K562 (cell line): ENCODE results near the gene SHROOM3. TPM values are rescaled to one million over a fixed set of nuclear protein-coding genes. Genes with fewer than 3 reads are reported as not detected.

Experiments
- ATAC-seq: fragments of 200-7000 bp; cut with Tn5 transposase; 3 replicates; pipeline ENCODE4 v1.9.1; 2020; ENCODE audit warnings: moderate library complexity
- BruUV-seq: library from RNA; stranded (reverse); fragments of 400-500 nt; replicated peaks from 2 replicates; lab custom pipeline; 2021; lab: Mats Ljungman, UMichigan
- CTCF ChIA-PET: fragments of 300-600 bp; formaldehyde crosslinking; extraction: SDS; loops from one replicate; lab custom pipeline; 2021; ENCODE audit warnings: low intra/inter-chr PET ratio; lab: Yijun Ruan, JAX
- POLR2A ChIA-PET: fragments of 300-600, 350-650 bp; sonication (Branson Sonifier 250); formaldehyde crosslinking; extraction: SDS; loops from one replicate; lab custom pipeline; 2021; ENCODE audit warnings: antibody characterized with exemption, inconsistent platforms; lab: Yijun Ruan, JAX
- DNase-seq, 4 experiments: peaks; one replicate each; pipeline versions ENCODE4 v3.0.0 to v3.0.0-alpha.2; 2011 to 2018; ENCODE audit warnings: low spot score in 3 of 4, mixed read lengths in 3 of 4; ENCODE audit errors: extremely low read depth in 1 of 4
- FAIRE-seq: peaks from 2 replicates; lab custom pipeline; 2011; peaks lifted over from hg19 to GRCh38; lab: Jason Lieb, UNC
- H2AFZ ChIP-seq: 2 replicates; pipeline ENCODE4 v1.6.0; 2011; ENCODE audit warnings: low read depth, low read length, control low read depth, inconsistent platforms
- H3K27ac ChIP-seq: fragments of 200-600 bp; 3 replicates; pipeline ENCODE4 v1.8.0; 2011; ENCODE audit warnings: low read depth, mild to moderate bottlenecking, control low read depth, inconsistent platforms, low read length, moderate library complexity, mixed read lengths; ENCODE audit errors: extremely low read depth
- H3K27me3 ChIP-seq, 2 experiments: fragments of 300-600 bp in 1 of 2; 2 replicates in 1 of 2; 3 replicates in 1 of 2; pipeline versions ENCODE4 v1.6.0 to v1.8.0; 2011; ENCODE audit warnings: inconsistent platforms in 2 of 2, low read length in 2 of 2, mild to moderate bottlenecking in 1 of 2, mixed read lengths in 1 of 2, moderate library complexity in 1 of 2; ENCODE audit not compliant: control insufficient read depth in 2 of 2, insufficient read depth in 2 of 2
- H3K36me3 ChIP-seq: fragments of 300-600 bp; 3 replicates; pipeline ENCODE4 v1.8.0; 2011; ENCODE audit warnings: mild to moderate bottlenecking, low read length, inconsistent platforms; ENCODE audit not compliant: control insufficient read depth, insufficient read depth
- H3K4me1 ChIP-seq, 2 experiments: fragments of 200-600 bp in 1 of 2; replicated peaks in 1 of 2; 2 replicates in 1 of 2; 3 replicates in 1 of 2; pipeline versions ENCODE4 v1.5.1 to v1.8.0; 2011; ENCODE audit warnings: inconsistent platforms in 2 of 2, low read length in 2 of 2, mild to moderate bottlenecking in 1 of 2, mixed read lengths in 1 of 2, moderate library complexity in 1 of 2; ENCODE audit not compliant: control insufficient read depth in 2 of 2, insufficient read depth in 2 of 2
- H3K4me2 ChIP-seq: 2 replicates; pipeline ENCODE4 v1.6.1; 2011; ENCODE audit warnings: low read length, control low read depth, inconsistent platforms, mixed read lengths; ENCODE audit not compliant: insufficient read depth
- H3K4me3 ChIP-seq: fragments of 200-600 bp; sonication (generic), shearing (Covaris generic); 2 replicates; pipeline ENCODE4 v1.5.1; 2016; ENCODE audit warnings: control low read depth, inconsistent platforms
- H3K79me2 ChIP-seq: fragments of 200-600 bp; 3 replicates; pipeline ENCODE4 v1.8.0; 2011; ENCODE audit warnings: low read length, inconsistent platforms; ENCODE audit not compliant: control insufficient read depth, insufficient read depth
- H3K9ac ChIP-seq, 2 experiments: 2 replicates each; pipeline versions ENCODE4 v1.6.0 to v1.6.1; 2011; ENCODE audit warnings: low read depth in 2 of 2, low read length in 2 of 2, control low read depth in 1 of 2, inconsistent platforms in 1 of 2, mild to moderate bottlenecking in 1 of 2, mixed read lengths in 1 of 2; ENCODE audit not compliant: insufficient read depth in 1 of 2
- H3K9me1 ChIP-seq: one replicate; pipeline ENCODE4 v1.6.0; 2011; ENCODE audit warnings: inconsistent platforms, mild to moderate bottlenecking, low read length, moderate library complexity; ENCODE audit not compliant: control insufficient read depth, insufficient read depth
- H3K9me3 ChIP-seq: replicated peaks from 2 replicates; pipeline ENCODE4 v1.5.1; 2011; ENCODE audit warnings: low read depth, low read length, inconsistent platforms; ENCODE audit not compliant: control insufficient read depth, insufficient read depth
- H4K20me1 ChIP-seq: replicated peaks from 2 replicates; pipeline ENCODE4 v1.6.1; 2011; ENCODE audit warnings: low read length, inconsistent platforms, mixed read lengths; ENCODE audit not compliant: control insufficient read depth, insufficient read depth
- BHLHE40 ChIP-seq: IDR thresholded peaks from 2 replicates; pipeline ENCODE4 v1.6.1; 2011; ENCODE audit warnings: low read length, improper control_type of control experiment
- HMG20A ChIP-seq: fragments of 450-650 bp; formaldehyde crosslinking; conservative IDR thresholded peaks from 2 replicates; pipeline ENCODE4 v1.4.0; 2020; ENCODE audit warnings: mild to moderate bottlenecking, mixed read lengths
- JUN ChIP-seq, 2 experiments: sonication (generic) in 1 of 2; formaldehyde crosslinking in 1 of 2; IDR thresholded peaks; 2 replicates each; pipeline versions ENCODE4 v1.6.1 to v1.8.0; 2012 to 2022; ENCODE audit warnings: borderline replicate concordance in 2 of 2, mild to moderate bottlenecking in 2 of 2, improper control_type of control experiment in 1 of 2, low read depth in 1 of 2, low read length in 1 of 2, missing genetic modification reagents in 1 of 2
- KLF16 ChIP-seq: IDR thresholded peaks from 2 replicates; pipeline ENCODE4 v1.6.1; 2016; ENCODE audit warnings: antibody characterized with exemption
- KLF6 ChIP-seq: fragments of 250-450 bp; sonication (Bioruptor Pico); IDR thresholded peaks from 2 replicates; pipeline ENCODE4 v1.4.0; 2020; ENCODE audit warnings: mild to moderate bottlenecking, moderate library complexity, borderline replicate concordance
- NR2F6 ChIP-seq: fragments of 450-650 bp; formaldehyde crosslinking; IDR thresholded peaks from 2 replicates; pipeline ENCODE4 v1.4.0; 2020; ENCODE audit warnings: mild to moderate bottlenecking
- TAF15 ChIP-seq: fragments of 200-400 bp; formaldehyde crosslinking; IDR thresholded peaks from 2 replicates; pipeline ENCODE4 v1.6.1; 2017; ENCODE audit warnings: mild to moderate bottlenecking, low read depth, low read length, moderate library complexity
- ZNF134 ChIP-seq: fragments of 250-450 bp; sonication (Bioruptor Pico); conservative IDR thresholded peaks from 2 replicates; pipeline ENCODE4 v1.4.0; 2020
- ZNF280A ChIP-seq: fragments of 450-650 bp; IDR thresholded peaks from 2 replicates; pipeline ENCODE4 v1.6.1; 2018; ENCODE audit warnings: mild to moderate bottlenecking, low read depth; ENCODE audit not compliant: partially characterized antibody
- ZNF318 ChIP-seq, 2 experiments: fragments of 450-650 bp; IDR thresholded peaks; 2 replicates each; pipeline ENCODE4 v1.6.1; 2016; ENCODE audit warnings: mild to moderate bottlenecking in 2 of 2, borderline replicate concordance in 1 of 2, low read depth in 1 of 2, moderate library complexity in 1 of 2
- WGBS: fragments of 100-300 bp; shearing (Covaris generic); methylation state at CpG from one replicate; pipeline ENCODE4 v1.1.6; 2016; ENCODE audit warnings: low coverage, mixed read lengths; ENCODE audit not compliant: insufficient coverage; ENCODE audit errors: missing lambda C conversion rate; 5-methylcytosine and 5-hydroxymethylcytosine counted together
- in situ Hi-C: fragments of 300-500 bp; cut with MboI; formaldehyde crosslinking; loops from 4 replicates; pipeline ENCODE4 v1.15.0; 2018; ENCODE audit warnings: inconsistent platforms, mixed read lengths
- intact Hi-C: fragments of 100-400 bp; cut with micrococcal nuclease; formaldehyde crosslinking; loops from 2 replicates; pipeline ENCODE4 v1.14.2; 2022
- polyA plus RNA-seq, 8 experiments: library from polyadenylated mRNA; depleted of rRNA in 4 of 8; stranded (reverse) in 5 of 8; unstranded in 3 of 8; fragments of >200 nt; fragmentation: Nextera tagmentation in 2 of 8; fragmentation: Illumina TruSeq in 1 of 8; extraction: Ambion mirVana in 2 of 8; extraction: Trizol in 1 of 8; gene quantifications; 2 replicates each; pipeline versions ENCODE4 v1.2.1 to v1.2.3, GENCODE V29; 2011 to 2014; ENCODE audit warnings: inconsistent platforms in 1 of 8, missing spikeins in 1 of 8
- total RNA-seq, 7 experiments: library from RNA; depleted of rRNA in 6 of 7; stranded (reverse); fragments of >200 nt in 6 of 7; fragmentation: Illumina TruSeq in 2 of 7; extraction: Trizol in 2 of 7; gene quantifications; 2 replicates each; pipeline versions ENCODE4 v1.2.1 to v1.2.3, GENCODE V29; 2011 to 2021; ENCODE audit warnings: low replicate concordance in 1 of 7

The SHROOM3 gene
- total and polyA plus RNA-seq, 9 of the 15 experiments (the other 6 are each of a cell fraction or from before 2014, with no cell fraction given): 0.01 to 0.07 TPM; not detected in 7

GRCh38 chr4:76511947-76512346 lies 76.9 kb downstream of the SHROOM3 start (continued):
- no peak for TF ChIP-seq ZNF318 (IDR thresholded peaks at IDR 0.05; ENCODE audit: borderline replicate concordance in 1 of 2, low read depth in 1 of 2)

- Histone ChIP-seq H3K4me3 (no peak overlapping the region), H3K36me3 (no peaks in the 10 kb centered on the region), H2AFZ (no peak overlapping the region), H4K20me1 (no peaks in the 10 kb centered on the region), H3K4me2 (no peak overlapping the region), H3K9me1 (no peaks in the 10 kb centered on the region), H3K27me3 (no peaks in the 10 kb centered on the region; a peak in 1 of 5 replicates), H3K4me1 (no peaks in the 10 kb centered on the region), H3K9ac (no peak overlapping the region), H3K27ac (no peak overlapping the region), H3K9me3 (no peaks in the 10 kb centered on the region), H3K79me2 (no peaks in the 10 kb centered on the region)
- WGBS: 16% methylated on average over 5 of the region's 7 CpGs
- POLR2A ChIA-PET: no interaction called here
- FAIRE-seq: no peak
- CTCF ChIA-PET: interaction anchor here (0.6 kb wide), 1 partner anchor 645 kb away, joined by 3 read pairs; no protein-coding TSS in a partner anchor
- no peak for DNase-seq
- intact Hi-C loops: loop anchor here (5.0 to 10.0 kb wide), 2 partner anchors 531 to 689 kb away; no protein-coding TSS in a partner anchor
- no peak for ATAC-seq
- no TSS peak for BruUV-seq
- in situ Hi-C loops: loop anchor here (5.0 to 10.0 kb wide), 2 partner anchors 234 to 531 kb away; no protein-coding TSS in a partner anchor
- TF ChIP-seq BHLHE40 (no peak), KLF16 (no peak), KLF6 (CRISPR knock-in tag) (no peak), ZNF280A (no peak), ZNF134 (CRISPR knock-in tag) (no peak), NR2F6 (no peak), HMG20A (CRISPR knock-in tag) (no peak), TAF15 (no peak), JUN (IDR thresholded peaks at IDR 0.05; ENCODE audit: borderline replicate concordance, low read depth, low read length) (no peak), JUN (CRISPR knock-in tag; IDR thresholded peaks at IDR 0.05; ENCODE audit: borderline replicate concordance) (no peak)
Measured at GRCh38 chr4:76513482-76513881, 78.5 kb downstream of the SHROOM3 start.
